Karpas-422 (cell line): ENCODE data around the gene OR6N2. TPM values are rescaled to one million over a fixed set of nuclear protein-coding genes. Genes with fewer than 3 reads are reported as not detected.

ENCODE experiments used
- DNase-seq: peaks from one replicate; pipeline ENCODE4 v3.0.0-alpha.2; 2015
- H2AFZ ChIP-seq: fragments of 200-600 bp; sonication (generic); 2 replicates; pipeline ENCODE4 v1.6.1; 2014; ENCODE audit warnings: antibody characterized with exemption, low read length, mixed read lengths
- H3K27ac ChIP-seq: fragments of 200-600 bp; sonication (generic); 2 replicates; pipeline ENCODE4 v1.5.1; 2014; ENCODE audit warnings: mild to moderate bottlenecking, low read length, moderate library complexity
- H3K27me3 ChIP-seq: fragments of 200-600 bp; sonication (generic); 2 replicates; pipeline ENCODE4 v1.6.1; 2014; ENCODE audit warnings: low read length, mixed read lengths
- H3K36me3 ChIP-seq: fragments of 200-600 bp; sonication (generic); 2 replicates; pipeline ENCODE4 v1.6.1; 2014; ENCODE audit warnings: low read length, mixed read lengths; ENCODE audit not compliant: insufficient read depth
- H3K4me1 ChIP-seq: fragments of 200-600 bp; sonication (generic); 2 replicates; pipeline ENCODE4 v1.6.1; 2014; ENCODE audit warnings: mild to moderate bottlenecking, low read length, mixed read lengths
- H3K4me2 ChIP-seq: fragments of 200-600 bp; sonication (generic); 2 replicates; pipeline ENCODE4 v1.6.1; 2014; ENCODE audit warnings: low read length, low read depth, mild to moderate bottlenecking; ENCODE audit not compliant: poor library complexity, severe bottlenecking
- H3K4me3 ChIP-seq: fragments of 200-600 bp; sonication (generic); 2 replicates; pipeline ENCODE4 v1.5.1; 2014; ENCODE audit warnings: mild to moderate bottlenecking, antibody characterized with exemption, low read length, mixed read lengths
- H3K79me2 ChIP-seq: fragments of 200-600 bp; sonication (generic); 2 replicates; pipeline ENCODE4 v1.6.1; 2014; ENCODE audit warnings: mild to moderate bottlenecking, low read length, mixed read lengths
- H3K9ac ChIP-seq: fragments of 200-600 bp; sonication (generic); 2 replicates; pipeline ENCODE4 v1.6.0; 2014; ENCODE audit warnings: low read length
- H3K9me2 ChIP-seq: fragments of 200-600 bp; sonication (generic), shearing (Covaris generic); replicated peaks from 2 replicates; pipeline ENCODE4 v1.6.0; 2014; ENCODE audit warnings: mild to moderate bottlenecking, low read length, moderate library complexity; ENCODE audit not compliant: insufficient read depth
- H3K9me3 ChIP-seq: fragments of 300-700, 200-600 bp; sonication (generic); 2 replicates; pipeline ENCODE4 v1.6.1; 2014; ENCODE audit warnings: low read length, mixed read lengths
- H4K20me1 ChIP-seq: fragments of 200-600 bp; sonication (generic); 2 replicates; pipeline ENCODE4 v1.6.1; 2014; ENCODE audit warnings: mild to moderate bottlenecking, antibody characterized with exemption, low read length, low read depth; ENCODE audit not compliant: insufficient read depth
- total RNA-seq: library from RNA; depleted of rRNA; stranded (reverse); fragments of >200 nt; shearing (Covaris generic); gene quantifications from 2 replicates; pipeline ENCODE4 v1.2.3, GENCODE V29; 2014; ENCODE audit warnings: low replicate concordance

OR6N2 gene
- total RNA-seq, 1 experiment from 2014 or later = not detected

DNA sequence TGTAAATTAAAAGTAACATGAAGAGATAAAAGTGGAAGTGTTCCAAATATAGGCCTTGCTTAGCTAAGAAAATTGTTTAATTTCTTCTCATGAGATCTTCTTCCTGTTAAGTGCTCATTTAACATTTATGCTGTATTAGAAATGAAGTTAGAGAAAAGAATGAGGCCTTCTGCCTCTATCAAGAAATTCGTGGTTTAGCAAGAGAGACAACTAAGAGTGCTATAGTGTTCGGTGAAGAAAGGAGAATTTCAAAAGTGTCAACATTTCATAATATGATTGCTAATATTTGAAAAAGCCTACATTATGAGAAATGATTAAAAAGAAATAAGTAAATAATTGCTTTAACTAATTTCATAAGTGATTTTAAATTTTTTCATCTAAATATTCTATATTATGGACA lies 31.3 kb upstream of the OR6N2 start:
- H3K4me3 ChIP-seq = no peak overlapping the region
- no peaks in the 10 kb centered on the region for H3K9me3 ChIP-seq
- DNase-seq = no peak
- no peaks in the 10 kb centered on the region for H3K9me2 ChIP-seq
- no peaks in the 10 kb centered on the region for H3K4me1 ChIP-seq
- no peak overlapping the region for H2AFZ ChIP-seq
- no peaks in the 10 kb centered on the region for H3K36me3 ChIP-seq
- no peaks in the 10 kb centered on the region for H3K27me3 ChIP-seq
- no peak overlapping the region for H3K9ac ChIP-seq
- H3K79me2 ChIP-seq = no peaks in the 10 kb centered on the region
- no peaks in the 10 kb centered on the region for H4K20me1 ChIP-seq
- H3K4me2 ChIP-seq = no peak overlapping the region
- no peak overlapping the region for H3K27ac ChIP-seq

DNA sequence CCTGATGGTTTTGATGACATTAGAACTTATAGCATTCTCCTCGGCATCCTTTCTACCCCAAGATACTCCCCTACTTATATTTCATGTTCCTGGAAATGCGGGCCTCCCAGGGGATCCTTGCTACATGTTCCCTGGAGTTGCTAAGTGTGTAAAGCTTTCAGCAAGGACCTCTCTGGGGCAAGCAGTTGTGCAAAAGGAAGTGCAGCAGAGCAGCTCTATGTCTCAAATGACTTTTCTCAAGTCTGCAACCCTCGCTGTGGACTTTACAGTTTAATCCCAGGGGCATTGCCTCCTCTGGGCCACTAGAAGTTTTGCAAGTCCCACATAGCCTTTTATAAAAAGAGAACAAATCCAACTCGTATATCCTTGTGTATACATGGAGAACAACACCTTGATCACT lies 29.3 kb upstream of the OR6N2 start:
- no peak overlapping the region for H2AFZ ChIP-seq
- no peak overlapping the region for H3K4me3 ChIP-seq
- DNase-seq = no peak
- H3K9me2 ChIP-seq = no peaks in the 10 kb centered on the region
- H3K9me3 ChIP-seq = no peaks in the 10 kb centered on the region
- no peak overlapping the region for H3K9ac ChIP-seq
- no peaks in the 10 kb centered on the region for H4K20me1 ChIP-seq
- no peak overlapping the region for H3K4me2 ChIP-seq
- no peak overlapping the region for H3K27ac ChIP-seq
- no peaks in the 10 kb centered on the region for H3K4me1 ChIP-seq
- no peaks in the 10 kb centered on the region for H3K36me3 ChIP-seq
- no peaks in the 10 kb centered on the region for H3K79me2 ChIP-seq
- no peaks in the 10 kb centered on the region for H3K27me3 ChIP-seq

DNA sequence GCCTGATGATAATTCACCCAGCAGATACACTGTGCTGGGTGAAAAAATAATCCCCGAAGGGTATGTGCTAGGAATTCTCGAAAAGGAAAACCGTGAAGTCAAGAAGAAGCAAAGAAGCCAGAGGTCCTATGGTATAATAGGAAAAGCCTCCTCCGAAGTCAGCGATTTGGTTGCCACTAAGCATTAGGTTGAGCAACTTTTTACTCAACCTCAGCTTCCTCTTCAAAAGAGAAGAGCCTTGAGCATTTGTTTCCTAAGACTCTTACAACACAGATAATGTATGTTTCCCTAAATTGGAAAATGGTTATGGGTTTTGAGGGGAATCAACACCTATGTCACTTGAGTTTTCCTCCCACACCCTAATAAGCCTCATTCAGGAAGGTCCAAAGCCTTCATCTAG lies 28.9 kb upstream of the OR6N2 start:
- Histone ChIP-seq H3K4me3 (no peak overlapping the region), H3K4me2 (no peak overlapping the region), H3K9ac (no peak overlapping the region), H3K36me3 (no peaks in the 10 kb centered on the region), H3K27ac (no peak overlapping the region), H3K27me3 (no peaks in the 10 kb centered on the region), H3K4me1 (no peaks in the 10 kb centered on the region), H3K9me3 (no peaks in the 10 kb centered on the region), H3K79me2 (no peaks in the 10 kb centered on the region), H2AFZ (no peak overlapping the region), H3K9me2 (no peaks in the 10 kb centered on the region), H4K20me1 (no peaks in the 10 kb centered on the region)
- DNase-seq = no peak

DNA sequence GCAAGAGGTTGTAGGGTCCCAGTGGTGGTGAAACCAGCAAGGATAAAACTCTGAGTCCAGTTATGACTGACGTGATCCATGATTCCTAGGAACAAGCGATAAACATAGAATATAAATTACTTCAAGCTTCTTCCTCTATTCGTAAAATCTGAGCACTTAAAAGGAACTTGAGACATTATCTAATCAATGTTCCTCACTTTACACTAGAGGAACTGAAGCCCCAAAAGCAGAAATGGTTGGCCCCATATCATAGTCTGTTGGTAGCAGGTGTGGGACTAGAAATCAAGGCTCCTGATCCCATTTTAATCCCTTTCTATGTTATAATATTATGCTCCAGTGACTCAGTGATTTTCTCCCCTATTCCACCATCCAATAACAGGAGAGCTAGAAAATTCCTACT lies 28.3 kb upstream of the OR6N2 start:
- Histone ChIP-seq H3K27me3 (no peaks in the 10 kb centered on the region), H3K4me3 (no peak overlapping the region), H2AFZ (no peak overlapping the region), H3K27ac (no peak overlapping the region), H3K9ac (no peak overlapping the region), H3K4me2 (no peak overlapping the region), H3K9me3 (no peaks in the 10 kb centered on the region), H4K20me1 (no peaks in the 10 kb centered on the region), H3K4me1 (no peaks in the 10 kb centered on the region), H3K9me2 (no peaks in the 10 kb centered on the region), H3K36me3 (no peaks in the 10 kb centered on the region), H3K79me2 (no peaks in the 10 kb centered on the region)
- DNase-seq = no peak

DNA sequence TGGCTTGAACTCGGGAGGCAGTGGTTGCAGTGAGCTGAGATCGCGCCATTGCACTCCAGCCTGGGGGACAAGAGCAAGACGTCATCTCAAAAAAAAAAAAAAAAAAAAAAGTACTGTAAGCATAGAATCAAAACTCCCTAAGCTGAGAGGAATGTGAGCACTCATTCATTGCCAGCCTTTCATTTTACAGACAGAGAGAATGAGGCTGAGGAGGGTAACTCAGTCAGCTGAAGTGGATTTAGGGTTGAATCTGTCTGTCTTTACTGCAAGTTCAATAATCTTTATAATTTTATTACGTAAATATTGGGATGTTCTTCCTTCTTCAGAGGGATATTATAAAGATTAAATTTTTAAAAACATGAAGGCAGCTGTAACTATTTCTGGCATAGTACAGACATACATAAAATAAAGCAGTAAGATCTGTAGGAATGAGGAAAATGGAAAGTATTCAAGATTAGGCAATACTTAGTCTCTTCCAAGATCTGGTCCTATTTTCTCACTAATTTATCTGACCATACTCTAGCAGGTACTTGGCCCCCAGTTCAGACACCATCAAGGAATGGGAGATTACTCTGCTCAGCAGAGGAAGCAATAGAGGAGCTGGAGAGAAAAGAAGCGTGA lies 26.0 kb upstream of the OR6N2 start:
- H3K27ac ChIP-seq = no peak overlapping the region
- H3K9me2 ChIP-seq = no peaks in the 10 kb centered on the region
- H3K79me2 ChIP-seq = no peaks in the 10 kb centered on the region
- H3K4me2 ChIP-seq = no peak overlapping the region
- H3K9ac ChIP-seq = no peak overlapping the region
- no peaks in the 10 kb centered on the region for H3K36me3 ChIP-seq
- H3K4me3 ChIP-seq = no peak overlapping the region
- no peaks in the 10 kb centered on the region for H3K9me3 ChIP-seq
- no peaks in the 10 kb centered on the region for H3K4me1 ChIP-seq
- no peaks in the 10 kb centered on the region for H4K20me1 ChIP-seq
- no peak overlapping the region for H2AFZ ChIP-seq
- DNase-seq = no peak
- no peaks in the 10 kb centered on the region for H3K27me3 ChIP-seq

DNA sequence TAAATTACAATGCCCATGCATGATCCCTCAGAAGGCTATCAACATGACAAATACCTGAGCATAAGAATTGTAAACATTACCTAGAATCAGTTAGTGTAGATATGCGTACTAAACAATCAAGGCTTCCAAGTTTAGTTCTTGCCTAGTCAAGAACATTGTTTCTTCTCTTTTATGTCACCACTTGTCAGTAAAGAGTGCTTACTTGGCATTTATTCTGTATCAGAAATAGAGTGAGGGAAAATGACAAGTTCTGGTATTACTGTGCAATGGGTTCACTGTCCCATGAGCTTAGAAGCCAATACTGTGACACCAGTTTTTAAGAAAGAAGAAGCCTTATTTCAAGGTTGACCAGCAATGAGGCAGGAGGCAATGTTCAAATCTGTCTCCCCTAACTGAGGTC lies 22.7 kb upstream of the OR6N2 start:
- Histone ChIP-seq H3K79me2 (no peaks in the 10 kb centered on the region), H3K9me2 (no peaks in the 10 kb centered on the region), H4K20me1 (no peaks in the 10 kb centered on the region), H3K4me1 (no peaks in the 10 kb centered on the region), H3K36me3 (no peaks in the 10 kb centered on the region), H2AFZ (no peak overlapping the region), H3K4me2 (no peak overlapping the region), H3K9me3 (no peaks in the 10 kb centered on the region), H3K27ac (no peak overlapping the region), H3K4me3 (no peak overlapping the region), H3K9ac (no peak overlapping the region), H3K27me3 (no peaks in the 10 kb centered on the region)
- no peak for DNase-seq

DNA sequence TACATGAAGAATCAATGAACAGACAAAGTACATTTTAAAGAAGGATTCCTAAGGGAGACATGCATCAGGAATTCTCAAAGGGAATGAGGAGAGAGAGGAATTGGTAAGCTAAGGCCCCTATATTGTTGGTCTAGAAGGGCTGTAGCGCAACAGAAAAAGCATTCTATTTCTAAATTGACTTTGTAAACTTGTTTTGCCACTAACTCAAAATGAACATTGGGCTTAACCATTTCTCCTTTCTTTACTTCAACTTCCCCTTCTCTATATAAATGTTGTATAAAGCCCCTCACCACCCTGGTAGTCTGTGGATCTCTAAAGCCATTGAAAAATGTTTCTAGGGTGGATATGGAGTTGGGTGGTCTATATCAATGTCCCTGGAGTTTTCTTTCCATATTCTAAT lies 20.4 kb upstream of the OR6N2 start:
- H3K4me1 ChIP-seq = no peaks in the 10 kb centered on the region
- no peak overlapping the region for H3K4me3 ChIP-seq
- H3K27me3 ChIP-seq = no peaks in the 10 kb centered on the region
- no peak overlapping the region for H3K27ac ChIP-seq
- H3K9me2 ChIP-seq = no peaks in the 10 kb centered on the region
- H3K9ac ChIP-seq = no peak overlapping the region
- H3K36me3 ChIP-seq = no peaks in the 10 kb centered on the region
- no peak overlapping the region for H3K4me2 ChIP-seq
- H3K9me3 ChIP-seq = no peaks in the 10 kb centered on the region
- no peak for DNase-seq
- no peaks in the 10 kb centered on the region for H4K20me1 ChIP-seq
- no peak overlapping the region for H2AFZ ChIP-seq
- no peaks in the 10 kb centered on the region for H3K79me2 ChIP-seq

DNA sequence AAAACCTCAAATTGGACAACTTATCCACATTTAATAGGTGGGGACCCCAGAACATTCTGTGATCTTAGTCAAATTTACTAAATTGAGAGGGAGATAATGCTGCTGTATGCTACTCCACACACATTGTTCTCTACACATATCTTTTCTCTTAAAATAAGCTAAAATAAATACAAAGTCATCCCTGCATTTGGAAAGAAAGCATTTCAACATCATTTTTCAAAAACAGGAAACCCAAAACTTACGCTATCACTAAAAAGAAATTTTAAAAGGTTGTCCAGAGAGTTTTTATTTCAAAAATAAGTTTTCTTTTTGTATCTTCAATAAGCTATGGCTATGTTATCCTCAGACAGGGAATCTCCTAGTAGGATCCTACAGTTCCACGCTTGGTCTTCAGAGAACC lies 19.5 kb upstream of the OR6N2 start:
- Histone ChIP-seq H3K4me1 (no peaks in the 10 kb centered on the region), H2AFZ (no peak overlapping the region), H3K79me2 (no peaks in the 10 kb centered on the region), H4K20me1 (no peaks in the 10 kb centered on the region), H3K9me3 (no peaks in the 10 kb centered on the region), H3K9ac (no peak overlapping the region), H3K27ac (no peak overlapping the region), H3K4me2 (no peak overlapping the region), H3K4me3 (no peak overlapping the region), H3K36me3 (no peaks in the 10 kb centered on the region), H3K9me2 (no peaks in the 10 kb centered on the region), H3K27me3 (no peaks in the 10 kb centered on the region)
- DNase-seq = no peak

DNA sequence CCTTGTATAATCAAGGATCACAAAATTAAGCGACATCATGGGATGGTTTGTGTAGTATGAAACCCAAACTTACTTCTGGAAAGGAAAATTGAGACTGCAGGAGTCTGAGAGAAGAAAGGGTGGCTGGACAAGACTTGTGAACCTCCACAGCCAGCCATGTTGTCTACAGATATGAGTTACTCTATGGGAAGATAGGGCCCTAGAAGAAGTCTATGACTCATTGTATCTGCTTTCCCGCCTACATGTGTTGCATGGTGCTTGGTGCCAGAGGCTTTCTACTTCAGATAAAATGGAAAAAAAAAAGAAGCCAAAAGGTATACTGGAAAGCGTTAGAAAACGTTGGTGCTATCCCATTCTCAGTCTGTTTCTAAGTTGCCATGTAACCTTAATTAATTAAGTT lies 18.7 kb upstream of the OR6N2 start:
- Histone ChIP-seq H3K36me3 (no peaks in the 10 kb centered on the region), H4K20me1 (no peaks in the 10 kb centered on the region), H2AFZ (no peak overlapping the region), H3K27me3 (no peaks in the 10 kb centered on the region), H3K9me3 (no peaks in the 10 kb centered on the region), H3K9ac (no peak overlapping the region), H3K4me3 (no peak overlapping the region), H3K4me2 (no peak overlapping the region), H3K4me1 (no peaks in the 10 kb centered on the region), H3K27ac (no peak overlapping the region), H3K79me2 (no peaks in the 10 kb centered on the region), H3K9me2 (no peaks in the 10 kb centered on the region)
- no peak for DNase-seq
